NCI-H187 treated with DMSO at 0.1 percent for 48 hours (cell line): ENCODE results near the gene NFIB.
A peak's percentile ranks its signal among the peaks of the same experiment; 100 is the strongest.

ENCODE experiments used
- DNase-seq: peaks from one replicate; lab custom pipeline; 2025; lab: John Stamatoyannopoulos, UW

Gene NFIB

DNA sequence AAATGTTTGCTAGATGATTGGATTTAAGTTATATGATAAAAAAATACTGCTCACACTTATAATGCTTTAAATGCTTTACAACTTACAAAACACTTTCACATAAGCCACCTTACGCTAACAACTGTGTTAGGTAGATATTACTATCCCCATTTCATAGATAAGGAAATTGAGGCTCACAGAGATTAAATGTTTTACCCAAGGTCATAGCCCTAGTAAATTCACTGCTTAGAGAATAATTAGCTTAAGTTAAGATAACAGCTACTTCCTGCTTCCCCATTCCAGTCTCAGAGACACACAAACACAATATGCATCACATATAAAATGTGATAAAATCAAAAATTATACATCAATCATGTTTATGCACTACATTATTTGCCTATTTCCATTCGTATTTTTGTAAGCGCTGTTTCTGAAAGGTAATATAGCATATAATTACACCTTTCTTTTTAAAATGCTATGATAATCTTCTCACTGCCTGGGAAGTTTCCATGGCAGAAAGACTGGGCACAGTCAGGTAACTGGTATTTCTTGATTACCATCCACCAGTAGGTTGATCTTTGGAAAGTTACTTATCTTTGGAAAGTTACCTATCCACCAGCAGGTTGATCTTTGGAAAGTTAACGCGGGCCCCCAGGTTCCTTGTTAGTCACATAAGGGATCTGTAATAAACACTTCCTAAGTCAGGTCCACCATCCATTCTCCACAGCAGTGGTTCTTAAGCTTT, 101.1 kb downstream of the NFIB start:
- no peak for DNase-seq

DNA sequence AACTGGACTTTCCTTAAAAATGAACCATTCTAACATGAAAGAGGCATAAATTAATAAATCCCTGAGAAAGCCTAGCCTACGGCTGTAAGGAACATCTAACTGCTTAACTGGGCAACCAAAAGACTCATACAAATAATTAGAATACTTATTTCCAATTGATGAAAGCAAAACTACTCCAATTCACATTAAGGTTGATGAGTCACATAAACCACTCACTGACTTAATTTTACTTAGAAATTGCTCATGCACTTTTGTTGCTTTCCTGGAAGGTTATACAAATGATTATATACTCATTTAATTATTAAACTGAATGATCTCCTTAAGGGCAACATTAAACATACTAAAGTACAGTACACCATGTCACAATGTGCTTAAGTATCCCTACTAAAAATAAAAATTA, 101.9 kb downstream of the NFIB start:
- no peak for DNase-seq

DNA sequence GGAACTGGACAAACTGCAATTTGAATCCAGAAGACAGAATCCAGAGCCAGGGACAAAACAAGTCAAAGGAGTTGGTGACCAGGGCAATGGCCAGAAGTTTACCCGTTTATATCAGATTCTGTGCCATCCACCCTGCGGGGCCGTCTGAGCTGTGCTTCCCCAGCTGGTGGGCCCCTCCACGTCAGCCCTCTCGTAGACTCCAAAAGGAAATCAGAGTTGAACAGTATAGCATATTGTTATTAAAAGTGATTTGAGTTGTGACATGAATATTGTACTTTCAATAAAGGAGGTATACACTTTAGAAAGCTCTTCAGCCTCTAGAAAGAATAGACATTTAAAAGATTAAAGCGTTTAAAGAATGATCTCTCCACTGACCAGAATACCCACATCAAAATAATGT, 102.4 kb downstream of the NFIB start:
- DNase-seq: no peak

- DNase-seq: no peak
Observed at GRCh38 chr9:14210428-14210827, 103.5 kb downstream of the NFIB start.

DNA sequence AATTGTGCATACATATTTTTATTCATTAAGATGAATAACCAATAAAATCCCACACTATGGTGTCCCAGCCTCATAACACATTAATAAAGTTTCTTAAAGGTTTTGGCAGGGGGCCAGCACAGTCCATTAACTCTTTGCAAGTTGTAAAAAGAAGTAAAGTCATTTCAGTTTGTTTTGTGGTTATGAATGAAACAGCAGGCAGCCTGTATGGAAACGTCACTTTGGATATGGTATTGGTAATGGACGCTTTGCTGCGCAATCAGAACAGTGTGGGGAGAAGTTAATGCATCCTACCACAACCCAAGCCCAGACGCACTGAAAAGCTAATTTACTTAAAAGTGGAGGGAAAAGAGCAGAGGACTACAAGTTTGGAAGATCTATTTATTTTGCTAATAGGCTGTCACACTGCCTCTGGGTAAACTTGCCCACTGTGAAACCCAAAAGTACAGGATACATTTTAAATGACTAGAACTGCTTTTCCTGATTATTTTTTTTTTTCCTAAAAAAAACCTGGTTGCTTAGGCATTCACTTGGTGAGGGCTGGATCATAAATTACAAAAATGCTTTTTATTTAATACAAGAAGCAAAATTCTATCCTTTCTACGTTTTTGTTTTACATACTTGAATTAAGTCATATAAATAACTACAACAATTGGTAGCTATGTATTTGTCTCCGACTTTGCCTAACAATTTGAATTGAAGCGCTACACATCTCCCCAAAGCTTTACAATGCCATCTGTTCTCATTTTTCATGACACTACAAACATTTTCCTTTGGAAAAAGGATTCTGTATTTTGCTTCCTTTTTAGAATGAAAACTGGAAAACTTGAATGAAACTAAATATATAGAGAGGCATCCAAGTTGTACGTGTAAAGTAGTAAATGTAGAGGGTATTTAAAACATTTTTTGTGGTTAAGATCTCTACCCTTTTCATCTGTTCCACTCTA, 104.3 kb downstream of the NFIB start:
- DNase-seq: peak; percentile 19

DNA sequence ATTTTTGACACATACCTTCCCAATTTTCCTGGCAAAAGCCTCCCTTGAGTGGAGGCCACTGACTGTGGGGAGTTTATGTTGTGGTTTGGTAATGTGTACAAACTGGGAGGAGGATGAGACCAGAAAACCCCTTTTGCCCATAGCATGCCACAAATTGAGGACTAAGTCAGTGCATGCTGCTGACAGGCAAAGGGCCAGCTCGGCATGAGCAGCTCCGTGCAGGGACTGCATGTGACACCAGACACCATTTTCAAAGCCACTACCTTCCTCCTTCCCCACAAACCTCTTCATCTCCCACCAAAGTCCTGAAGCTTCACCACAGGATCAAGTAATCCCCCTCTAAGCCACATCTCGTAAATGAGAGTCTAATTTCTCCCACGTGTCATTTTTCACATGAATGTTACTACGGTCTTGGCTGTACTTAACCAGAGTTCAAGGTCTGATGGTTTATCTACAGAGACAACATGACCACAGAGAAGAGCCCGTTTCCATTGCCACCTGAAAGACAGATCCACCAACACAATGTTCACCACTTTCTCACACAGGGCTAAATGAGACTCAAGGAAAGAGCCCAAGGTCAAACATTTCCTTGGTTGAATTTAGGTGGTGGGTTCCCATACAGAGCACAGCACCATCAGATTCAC, 106.5 kb downstream of the NFIB start:
- no peak for DNase-seq

- DNase-seq: no peak
Observed at GRCh38 chr9:14205463-14205862, 108.5 kb downstream of the NFIB start.

DNA sequence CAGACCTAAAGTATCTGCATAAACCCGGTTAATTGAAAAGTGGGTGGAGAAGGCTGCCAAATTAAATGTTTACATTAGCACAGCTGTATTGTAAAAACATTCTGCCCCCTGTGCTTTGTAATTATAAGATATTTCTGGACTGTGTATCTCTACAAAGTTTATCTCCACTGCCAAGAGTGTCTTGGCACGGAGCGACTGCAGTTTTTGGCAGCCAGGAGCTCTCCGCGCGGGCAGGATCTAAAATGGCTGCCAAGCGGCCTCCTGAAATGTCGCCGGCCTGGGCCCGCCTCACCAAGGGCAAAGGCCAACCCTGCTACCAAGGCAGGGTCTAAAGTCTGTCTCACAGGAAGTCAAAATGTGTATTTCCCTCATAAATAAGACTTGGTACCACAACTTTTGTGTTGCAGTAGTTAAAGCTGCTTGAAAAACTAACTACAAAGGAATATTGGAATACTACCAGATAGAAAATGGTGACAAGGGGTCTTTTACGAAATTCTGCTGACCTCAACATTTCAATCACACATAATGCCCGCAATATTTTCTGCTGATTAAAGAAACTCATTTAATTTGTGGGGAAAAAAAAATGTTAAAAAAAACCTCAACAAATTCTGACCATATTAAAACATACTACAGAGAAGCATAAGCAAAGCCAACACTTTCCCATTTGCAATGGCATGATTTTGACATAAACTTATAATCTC, 110.4 kb downstream of the NFIB start:
- DNase-seq: no peak

- DNase-seq: no peak
Observed at GRCh38 chr9:14198841-14199455, 115.0 kb downstream of the NFIB start.

- DNase-seq: no peak
Observed at GRCh38 chr9:14198047-14198840, 115.7 kb downstream of the NFIB start.

GRCh38 chr9:14197325-14197858, 116.5 kb downstream of the NFIB start:
- DNase-seq: no peak

DNA sequence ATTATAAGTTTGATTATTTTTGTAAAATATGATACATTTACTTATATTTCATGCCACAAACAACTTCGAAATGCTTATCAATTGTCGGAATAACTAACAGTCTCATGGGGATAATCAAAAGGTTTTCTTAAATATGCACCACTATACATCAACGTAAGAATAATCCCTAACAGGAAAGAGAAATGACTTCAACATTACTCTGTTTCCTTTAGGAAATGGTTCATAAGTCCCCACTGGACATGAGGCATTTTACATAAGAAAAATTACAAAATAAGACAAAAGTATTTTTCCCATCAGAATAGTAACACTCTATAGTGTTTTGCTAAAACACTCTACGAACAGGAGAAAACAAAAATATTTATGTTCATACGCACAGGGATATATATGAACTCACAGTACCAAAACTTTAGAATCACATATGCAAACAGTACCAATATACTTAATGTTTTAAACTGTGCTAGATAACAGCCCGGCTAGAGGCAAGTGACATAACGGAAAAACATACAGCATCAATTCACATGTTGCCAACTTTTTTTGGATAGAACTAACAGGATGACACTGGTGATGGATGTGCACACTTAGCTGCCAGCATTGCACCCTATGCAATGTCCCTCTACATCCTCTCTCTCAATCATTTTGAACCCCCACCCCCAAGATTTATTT, 120.5 kb downstream of the NFIB start:
- no peak for DNase-seq

DNA sequence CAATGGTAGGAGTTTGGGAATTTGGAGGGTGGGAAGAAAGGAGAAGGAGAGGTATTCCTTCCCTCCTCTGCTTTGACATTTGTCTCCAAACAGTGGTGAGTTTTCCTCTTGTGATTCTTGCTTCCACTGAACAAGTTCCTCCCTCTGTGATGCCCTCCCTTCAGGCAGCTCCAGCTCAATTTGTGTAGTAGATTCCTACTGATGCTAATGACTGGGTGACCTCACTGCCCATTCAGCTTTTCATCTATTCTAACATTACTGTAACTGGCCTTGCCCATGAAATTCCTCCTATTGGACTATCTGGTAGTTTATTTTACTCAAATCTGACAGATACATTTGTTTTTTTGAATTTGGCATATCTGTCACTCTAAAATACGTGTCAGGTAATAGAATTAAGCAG, 121.4 kb downstream of the NFIB start:
- DNase-seq: no peak

- DNase-seq: no peak
Observed at GRCh38 chr9:14191512-14191911, 122.4 kb downstream of the NFIB start.

GRCh38 chr9:14190240-14190639, 123.7 kb downstream of the NFIB start:
- DNase-seq: no peak

DNA sequence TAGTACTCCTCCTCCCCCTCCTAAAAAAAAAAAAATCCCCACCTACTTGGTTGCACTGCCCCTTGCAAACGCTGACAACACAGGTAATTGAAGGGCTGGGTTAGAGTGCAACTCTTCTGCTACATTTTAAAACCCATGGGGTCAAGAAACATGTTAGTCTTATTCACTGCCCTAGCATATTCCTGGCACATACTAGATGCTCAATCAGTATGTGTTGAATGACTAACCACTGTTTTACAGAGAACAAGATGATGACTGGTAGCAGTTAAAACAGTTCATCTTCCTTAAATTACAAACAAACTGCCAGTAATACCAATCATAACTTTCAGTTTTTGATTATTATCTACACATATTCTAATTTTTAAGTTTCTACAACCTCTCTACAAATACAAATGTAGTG, 124.4 kb downstream of the NFIB start:
- DNase-seq: no peak

DNA sequence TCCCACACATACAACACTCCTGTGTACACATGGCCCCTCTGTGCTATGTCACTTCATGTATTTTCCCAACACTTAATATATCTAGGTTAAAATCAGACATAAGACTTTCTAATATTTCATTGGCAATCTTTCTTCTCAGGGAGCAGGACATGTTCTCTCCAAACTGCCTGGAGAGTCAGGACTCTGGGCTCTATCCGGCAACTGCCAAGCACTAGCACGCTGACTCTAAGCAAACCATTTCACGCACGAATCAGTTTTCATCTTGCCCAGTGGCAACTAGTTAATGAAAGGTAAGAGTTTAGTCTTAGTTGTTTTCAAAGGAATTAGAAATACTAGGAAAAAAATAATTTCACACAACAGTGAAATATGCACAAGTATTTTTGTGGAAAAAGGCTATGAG, 124.8 kb downstream of the NFIB start:
- no peak for DNase-seq

DNA sequence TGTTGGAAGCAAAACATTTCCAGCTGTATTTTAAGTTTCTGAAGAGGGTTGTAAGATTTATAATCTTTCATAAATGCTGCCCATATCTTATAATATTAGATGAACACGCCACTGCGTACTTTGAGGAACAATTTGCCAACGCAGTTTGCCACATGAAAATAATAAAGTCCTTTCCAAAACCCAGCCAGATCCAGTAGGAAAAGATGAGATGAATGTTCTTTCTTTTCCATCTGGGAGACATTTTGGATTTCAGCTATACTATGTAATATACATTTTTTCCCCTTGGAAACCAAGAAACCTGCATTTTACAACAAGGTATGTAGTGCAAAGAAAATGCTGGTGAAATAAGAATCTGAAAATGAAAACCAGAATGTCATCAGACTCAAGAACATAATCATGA, 125.4 kb downstream of the NFIB start:
- DNase-seq: no peak

DNA sequence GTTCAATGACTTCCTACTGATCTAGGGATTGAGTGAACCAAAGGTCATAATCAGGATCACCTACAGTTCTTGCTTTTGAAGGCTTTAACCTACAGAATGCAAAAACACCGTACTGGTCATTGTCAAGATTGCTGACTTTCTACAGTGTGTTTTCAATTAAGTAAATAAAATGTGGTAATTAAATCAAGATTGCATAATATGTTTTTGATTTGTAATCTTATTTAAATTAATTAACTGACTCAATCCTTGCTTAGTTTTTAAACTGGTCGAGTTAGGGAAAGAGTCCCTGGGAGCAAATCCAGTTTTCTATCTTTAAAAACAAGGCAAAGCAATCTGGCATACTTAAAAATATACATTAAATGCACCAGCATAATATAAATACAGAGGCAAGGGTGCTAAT, 125.9 kb downstream of the NFIB start:
- DNase-seq: no peak

- DNase-seq: no peak
Observed at GRCh38 chr9:14186096-14186495, 127.8 kb downstream of the NFIB start.
